H1 (cell line): ENCODE data around the gene DAGLA. TPM values are rescaled to one million over a fixed set of nuclear protein-coding genes. Genes with fewer than 3 reads are reported as not detected.

Source experiments
- GTF2F1 ChIP-seq: IDR thresholded peaks from 2 replicates; pipeline ENCODE4 v1.6.1; 2012; ENCODE audit warnings: low read depth, low read length, improper control_type of control experiment, borderline replicate concordance
- SP2 ChIP-seq: IDR thresholded peaks from 2 replicates; pipeline ENCODE4 v1.6.1; 2012; ENCODE audit warnings: mild to moderate bottlenecking, low read length, inconsistent platforms
- SUZ12 ChIP-seq: fragments of 200-600 bp; sonication (generic); IDR thresholded peaks from 2 replicates; pipeline ENCODE4 v1.6.1; 2012; ENCODE audit warnings: mild to moderate bottlenecking, inconsistent platforms, low read length, moderate library complexity, mixed read lengths
- polyA plus RNA-seq, 7 experiments: library from polyadenylated mRNA; depleted of rRNA in 3 of 7; stranded (reverse) in 5 of 7; unstranded in 2 of 7; fragments of >200 nt in 5 of 7; fragments of 200-250 nt in 2 of 7; gene quantifications; 1 replicate in 5 of 7; 2 replicates in 1 of 7; 4 replicates in 1 of 7; pipeline versions ENCODE4 v1.2.1 to v1.2.3, GENCODE V29; 2011 to 2013; ENCODE audit warnings: missing spikeins in 2 of 7, mixed read lengths in 2 of 7
- total RNA-seq: library from RNA; stranded (reverse); fragmentation: NEBNext Ultra II Directional; extraction: Animal tissue kit (Norgen Biotek cat#: 25700); gene quantifications from 2 replicates; pipeline ENCODE4 v1.2.1, GENCODE V29; 2021

DAGLA gene
- total and polyA plus RNA-seq, 2 of the 8 experiments (the other 6 are each of a cell fraction or from before 2014, with no cell fraction given): 3.6 to 6.6 TPM

DNA sequence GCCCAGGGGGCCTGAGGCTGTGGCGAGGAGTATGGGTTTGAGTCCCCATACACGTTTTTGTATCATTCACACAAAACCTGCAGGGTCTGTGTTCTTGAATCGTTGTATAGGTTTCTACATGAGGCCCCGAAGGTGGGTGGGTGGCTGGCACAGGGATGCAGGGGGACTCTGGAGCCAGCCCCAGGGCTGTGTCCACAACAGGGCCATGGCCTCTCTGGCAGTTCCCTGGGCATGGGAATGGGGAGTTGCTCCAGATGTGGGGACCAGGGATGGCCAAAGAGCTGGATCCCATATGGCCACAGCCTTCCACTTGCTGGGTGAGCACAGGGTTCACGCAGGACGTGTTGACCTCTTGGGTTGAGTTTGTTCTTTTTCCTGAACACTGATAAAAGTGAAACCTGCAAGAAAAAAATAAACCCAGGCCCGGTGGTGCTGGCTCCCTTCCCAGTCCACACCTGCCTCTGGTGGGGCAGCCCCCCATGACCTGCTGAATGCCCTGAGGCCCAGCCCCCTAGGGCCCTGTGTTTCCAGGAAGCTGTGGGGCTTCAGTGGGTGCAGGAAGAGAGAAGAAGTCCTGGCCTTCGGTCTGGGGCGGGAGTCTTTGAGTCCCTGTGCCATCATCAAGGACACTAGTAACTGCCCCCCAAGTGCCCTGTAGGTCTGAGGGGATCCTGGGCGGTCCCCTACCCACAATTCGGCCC, 88.3 kb downstream of the DAGLA start (continued):
- TF ChIP-seq GTF2F1 (no peak), SUZ12 (no peak), SP2 (no peak)
